ENCODE data around the gene CDC37L1. TPM values are rescaled to one million over a fixed set of nuclear protein-coding genes. Genes with fewer than 3 reads are reported as not detected.

CDC37L1 gene
- total RNA-seq, 1 experiment from 2014 or later, result 15.0 TPM

DNA sequence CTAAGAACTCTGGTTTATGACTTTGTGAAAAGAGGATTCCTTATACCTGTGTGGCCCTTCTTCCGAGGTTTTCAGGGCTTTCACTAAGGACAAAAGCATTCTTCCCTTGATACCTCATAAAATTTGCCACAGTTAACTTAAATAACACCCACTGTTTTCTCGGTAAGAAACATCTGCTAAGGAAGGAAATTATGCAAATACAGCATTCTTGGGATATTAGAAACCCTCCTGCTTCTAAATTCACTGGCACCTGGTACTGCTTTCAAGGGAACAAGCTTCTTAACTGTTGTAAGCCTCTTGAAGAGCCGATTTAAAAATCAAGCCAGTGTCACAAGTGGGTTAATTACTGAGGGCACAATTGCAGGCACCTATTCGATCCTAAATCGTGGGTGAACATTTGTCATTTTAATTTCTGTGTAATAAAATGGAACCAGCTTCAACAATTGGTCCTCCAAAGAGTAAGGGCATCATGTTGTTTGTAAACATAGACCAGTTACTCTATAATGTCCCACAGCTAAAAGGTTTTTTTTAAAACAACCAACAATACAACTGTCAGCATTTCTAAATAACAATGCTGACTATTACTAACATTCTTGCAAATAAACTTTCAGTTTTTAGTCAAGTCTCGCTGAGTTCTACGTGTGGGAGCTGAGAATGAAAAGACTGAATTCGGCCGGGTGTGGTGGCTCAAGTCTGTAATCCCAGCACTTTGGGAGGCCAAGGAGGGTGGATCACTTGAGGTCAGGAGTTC, 35.1 kb downstream of the CDC37L1 start:
- no peak for DNase-seq (ENCODE audit: low read depth)

GRCh38 chr9:4716163-4716562, 36.8 kb downstream of the CDC37L1 start:
- DNase-seq (ENCODE audit: low read depth), result no peak

- no peak for DNase-seq (ENCODE audit: low read depth)
These were observed 38.4 kb downstream of the CDC37L1 start for GRCh38 chr9:4717815-4718214.

- no peak for DNase-seq (ENCODE audit: low read depth)
These were observed 39.5 kb downstream of the CDC37L1 start for GRCh38 chr9:4718911-4719310.

DNA sequence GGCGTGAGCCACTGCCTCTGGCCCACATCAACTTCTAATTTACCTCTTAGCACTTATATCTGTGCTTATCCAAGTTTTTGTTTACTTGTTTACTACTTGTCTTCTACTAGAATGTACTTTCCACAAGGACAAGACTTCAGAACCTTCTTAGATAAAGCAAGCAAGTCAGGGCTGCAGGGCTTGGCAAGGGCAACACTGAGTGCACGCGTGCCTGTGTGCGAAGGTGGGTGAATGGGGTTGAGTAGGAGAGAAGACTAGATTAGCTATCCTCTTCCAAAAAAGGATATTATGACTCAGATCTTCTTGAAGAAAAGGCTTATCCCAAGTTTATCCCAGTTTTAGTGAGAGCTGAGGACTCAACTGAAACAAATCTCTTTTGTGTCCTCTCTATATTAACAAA, 42.4 kb downstream of the CDC37L1 start:
- DNase-seq (ENCODE audit: low read depth), result no peak

GRCh38 chr9:4725706-4726442, 46.5 kb downstream of the CDC37L1 start:
- no peak for DNase-seq (ENCODE audit: low read depth)

GRCh38 chr9:4727593-4727992, 48.2 kb downstream of the CDC37L1 start:
- DNase-seq (ENCODE audit: low read depth), result no peak

DNA sequence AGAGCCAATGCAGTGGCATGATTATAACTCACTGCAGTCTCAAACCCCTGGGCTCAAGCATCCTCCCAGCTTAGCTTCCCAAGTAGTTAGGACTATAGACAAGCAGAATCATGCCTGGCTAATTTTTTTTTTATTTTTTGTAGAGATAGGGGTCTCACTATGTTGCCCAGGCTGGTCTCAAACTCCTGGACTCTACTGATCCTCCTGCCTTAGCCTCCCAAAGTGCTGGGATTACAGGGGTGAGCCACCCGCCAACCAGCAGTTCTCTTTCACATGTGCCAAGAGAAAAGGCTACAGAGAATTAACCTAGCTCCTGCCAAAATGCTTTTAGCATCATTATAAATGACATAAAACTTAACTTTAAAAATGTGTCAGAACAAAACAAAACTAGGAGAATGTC, 53.5 kb downstream of the CDC37L1 start:
- no peak for DNase-seq (ENCODE audit: low read depth)

GRCh38 chr9:4734150-4734549, 54.8 kb downstream of the CDC37L1 start:
- no peak for DNase-seq (ENCODE audit: low read depth)

GRCh38 chr9:4738866-4739586, 59.7 kb downstream of the CDC37L1 start:
- DNase-seq (ENCODE audit: low read depth), result no peak

- peak; percentile 47 for DNase-seq (ENCODE audit: low read depth)
These were observed 60.4 kb downstream of the CDC37L1 start for GRCh38 chr9:4739587-4740387.

DNA sequence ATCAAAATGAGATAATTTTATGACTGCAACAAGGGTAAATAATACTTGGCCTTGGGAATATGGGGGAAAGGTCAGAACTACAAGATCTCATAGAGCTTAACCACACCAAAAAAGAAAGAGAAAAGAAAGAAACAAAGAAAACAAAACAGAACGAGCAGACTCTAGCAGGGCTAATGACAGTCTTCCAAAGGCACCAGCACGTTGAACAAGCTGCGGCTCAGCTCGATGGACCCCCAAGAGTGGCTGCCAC, 60.9 kb downstream of the CDC37L1 start:
- DNase-seq (ENCODE audit: low read depth), result no peak

- peak; percentile 83 for DNase-seq (ENCODE audit: low read depth)
These were observed 61.4 kb downstream of the CDC37L1 start, which contains the start of gene AK3 for GRCh38 chr9:4740638-4741364. AK3 (minus strand) TSS chr9:4741202; CDS start chr9:4741087, 115 bp downstream.

GRCh38 chr9:4741365-4742089, 62.2 kb downstream of the CDC37L1 start:
- DNase-seq (ENCODE audit: low read depth), result no peak

- DNase-seq (ENCODE audit: low read depth), result no peak
These were observed 62.9 kb downstream of the CDC37L1 start for GRCh38 chr9:4742246-4742645.

DNA sequence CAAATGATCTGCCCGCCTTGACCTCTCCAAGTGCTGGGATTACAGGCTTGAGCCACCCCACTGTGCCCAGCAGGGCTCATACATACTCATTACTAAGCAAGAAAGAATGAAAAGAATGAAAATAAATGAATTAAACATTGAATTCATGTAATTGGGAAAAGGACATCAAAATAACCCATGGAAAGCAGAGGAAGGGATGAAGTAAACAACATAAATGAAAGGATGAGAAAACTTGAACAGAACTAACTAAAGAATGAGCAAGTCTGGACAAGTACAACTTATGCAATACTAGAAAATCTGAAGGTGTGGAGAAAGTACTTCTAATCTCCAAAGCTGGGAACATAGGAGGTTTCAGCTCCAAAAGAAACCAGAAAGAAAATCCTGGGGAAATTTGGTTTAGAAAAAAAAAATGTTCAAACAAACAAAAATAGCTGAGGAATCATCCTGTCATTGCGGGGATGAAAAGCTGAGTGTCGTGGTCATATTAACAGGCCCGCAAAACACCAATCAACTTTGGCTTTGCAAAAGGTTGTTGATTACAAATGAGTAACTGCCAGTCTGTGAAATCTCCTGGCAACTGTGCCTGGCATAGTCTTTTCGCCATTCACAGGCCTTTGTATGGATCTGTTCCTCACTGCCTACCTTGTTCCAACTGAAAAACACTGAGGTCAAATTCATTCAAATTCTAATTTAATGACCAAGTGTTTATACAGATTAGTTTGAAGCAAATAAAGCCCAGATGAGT, 63.9 kb downstream of the CDC37L1 start:
- no peak for DNase-seq (ENCODE audit: low read depth)

- no peak for DNase-seq (ENCODE audit: low read depth)
These were observed 67.1 kb downstream of the CDC37L1 start for GRCh38 chr9:4746278-4747030.

DNA sequence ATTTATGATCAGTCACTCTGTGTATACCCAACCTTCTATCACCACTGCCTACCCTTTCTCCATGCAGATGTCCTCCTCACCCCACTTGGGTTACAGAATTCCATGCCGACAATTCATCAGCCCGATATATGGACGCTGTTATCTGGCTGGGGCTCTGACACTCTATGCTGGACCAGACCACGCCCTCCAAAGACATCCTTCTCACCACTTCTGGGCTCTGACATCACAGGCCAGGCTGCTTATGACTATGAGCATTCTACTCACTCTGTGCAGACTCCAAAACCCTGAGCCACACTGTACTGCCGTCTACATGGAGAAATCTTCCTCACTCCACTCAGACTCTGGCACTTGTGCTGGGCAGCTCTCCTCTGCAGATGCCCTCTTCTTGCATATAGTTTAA, 69.2 kb downstream of the CDC37L1 start:
- no peak for DNase-seq (ENCODE audit: low read depth)

GRCh38 chr9:4750023-4750673, 70.8 kb downstream of the CDC37L1 start:
- peak; percentile 42 for DNase-seq (ENCODE audit: low read depth)
